Measurements from ENCODE around the gene DNAH3. TPM values are rescaled to one million over a fixed set of nuclear protein-coding genes. Genes with fewer than 3 reads are reported as not detected.
"Not testable (repeated sequence)": the region's sequence is repeated elsewhere in the genome, so short reads cannot be mapped to it uniquely, and the experiment has no call there.

The DNAH3 gene
- total RNA-seq, 1 donor from 2014 or later: 0.02 TPM

DNA sequence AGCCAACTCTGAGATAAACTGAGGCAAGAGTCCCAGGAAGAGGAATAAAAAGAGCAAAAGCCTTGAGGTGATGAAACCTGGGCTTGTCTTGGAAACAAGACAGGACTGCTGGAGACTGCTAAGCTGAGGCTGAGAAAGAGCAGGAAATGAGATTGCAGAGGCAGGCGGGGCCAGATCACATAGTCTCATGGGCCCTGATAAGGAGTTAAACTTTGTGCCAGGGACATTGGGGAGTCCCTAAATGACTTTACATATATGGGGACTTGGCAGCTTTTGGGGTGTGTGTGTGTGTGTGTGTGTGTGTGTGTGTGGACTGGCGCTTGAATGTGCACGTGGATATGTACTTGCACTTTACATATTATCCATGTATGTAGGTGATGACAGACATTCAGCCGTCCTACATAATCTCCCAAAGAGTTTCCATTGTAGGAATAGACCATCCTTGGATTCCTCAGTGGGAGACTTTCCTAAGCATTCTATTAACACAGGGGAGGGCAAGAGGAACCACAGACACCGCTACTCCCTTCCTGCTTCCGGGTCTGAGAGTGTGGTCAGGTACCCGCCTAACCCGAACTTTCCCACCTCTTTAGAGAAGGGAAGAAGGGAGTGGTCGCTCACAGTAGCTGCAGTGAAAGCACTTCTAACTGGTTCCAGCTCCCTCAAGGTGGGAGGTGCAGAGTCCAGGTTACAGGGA, 127.0 kb downstream of the DNAH3 start:
- intact Hi-C loops (cut with micrococcal nuclease): no loop called here

DNA sequence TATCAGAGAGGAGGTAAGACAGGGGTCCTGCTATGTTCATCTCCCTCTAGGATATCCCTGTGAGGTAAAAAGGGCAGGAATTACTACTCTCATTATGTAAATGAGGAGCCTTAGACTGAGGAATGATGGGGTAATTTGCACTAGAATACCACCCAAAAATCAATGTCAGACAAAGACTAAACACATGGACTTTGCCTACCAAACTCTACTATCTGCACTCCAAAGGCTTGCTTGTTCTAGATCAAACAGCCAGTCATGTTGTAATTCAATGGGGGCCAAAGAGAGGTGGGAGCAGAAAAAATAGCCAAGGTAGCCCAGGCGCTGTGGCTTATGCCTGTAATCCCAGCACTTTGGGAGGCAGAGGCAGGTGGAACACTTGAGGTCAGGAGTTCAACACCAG, 129.3 kb downstream of the DNAH3 start:
- intact Hi-C loops (cut with micrococcal nuclease): no loop called here

DNA sequence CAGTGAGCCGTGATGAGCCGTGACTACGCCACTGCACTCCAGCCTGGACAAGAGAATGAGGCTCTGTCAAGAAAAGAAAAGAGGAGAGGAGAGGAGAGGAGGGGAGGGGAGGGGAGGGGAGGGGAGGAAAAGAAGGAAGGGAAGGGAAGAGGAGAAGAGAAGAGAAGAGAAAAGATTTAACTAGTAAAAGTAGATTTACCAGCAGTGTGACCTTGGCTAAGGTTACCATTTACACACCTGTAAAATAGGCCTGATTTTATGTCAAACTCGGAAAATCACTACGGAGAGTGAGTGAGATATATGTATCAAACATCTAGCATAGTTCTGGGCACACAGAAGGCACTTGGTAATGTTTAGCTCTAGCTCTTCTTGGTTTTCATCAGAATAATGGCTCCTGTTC, 140.8 kb downstream of the DNAH3 start:
- intact Hi-C loops (cut with micrococcal nuclease): no loop called here

DNA sequence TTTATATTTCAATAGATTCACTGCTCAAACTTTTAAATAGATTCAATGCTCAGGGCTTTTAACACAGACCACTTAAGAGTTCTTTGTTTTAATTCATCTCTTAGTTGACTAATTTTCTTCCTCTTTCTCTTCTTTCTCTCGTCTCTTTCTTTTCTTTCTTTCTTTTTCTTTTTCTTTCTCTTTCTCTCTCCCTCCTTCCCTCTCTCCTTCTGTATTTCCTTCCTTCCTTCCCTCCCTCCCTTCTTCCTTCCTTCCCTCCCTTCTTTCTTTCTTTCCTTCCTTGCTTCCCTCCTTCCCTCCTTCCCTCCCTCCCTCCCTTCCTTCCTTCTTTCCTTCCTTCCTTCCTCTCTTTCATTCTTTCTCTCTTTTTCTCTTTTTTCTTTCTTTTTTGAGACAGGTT, 145.6 kb downstream of the DNAH3 start:
- intact Hi-C loops (cut with micrococcal nuclease): no loop called here

DNA sequence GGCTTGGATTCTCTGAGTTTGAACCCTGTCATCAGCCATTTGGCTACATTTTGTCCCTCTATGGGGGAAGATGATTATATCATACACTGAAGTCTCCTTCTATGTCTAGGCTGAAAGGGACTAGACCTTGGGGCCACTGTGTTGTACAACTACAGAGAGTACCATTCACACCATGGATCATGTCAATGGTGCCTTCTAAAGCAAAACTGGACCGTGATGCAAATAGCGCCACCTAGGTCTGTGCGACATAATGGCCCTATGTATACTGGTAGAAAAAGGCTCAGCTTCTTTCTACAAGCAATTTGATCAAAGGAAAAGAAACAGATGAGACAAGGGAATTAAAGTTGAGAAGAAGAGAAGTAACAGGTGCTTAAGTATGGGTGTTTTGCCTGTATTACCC, 149.4 kb downstream of the DNAH3 start:
- intact Hi-C loops (cut with micrococcal nuclease): loop anchor here (1.0 kb wide), 1 partner anchor 151 kb away; no protein-coding TSS in a partner anchor

DNA sequence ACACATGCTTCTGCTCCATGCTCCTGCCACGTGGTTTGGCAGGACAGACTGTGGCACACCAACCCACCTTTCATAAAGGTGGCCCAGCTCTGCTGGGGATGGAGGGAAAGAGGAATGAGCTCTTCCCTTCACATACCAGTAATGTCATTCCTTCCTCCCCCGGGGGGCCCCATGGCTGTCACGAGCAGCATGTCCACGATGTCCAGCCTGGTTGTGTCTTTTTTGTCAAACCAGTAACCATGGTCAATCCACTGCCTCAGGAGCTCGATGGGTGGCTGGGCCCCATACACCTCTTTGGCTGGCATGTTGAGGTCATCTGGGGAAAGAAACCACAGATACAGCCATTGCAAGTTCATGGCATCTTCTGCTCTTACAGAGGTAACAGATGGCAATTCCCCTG, 153.5 kb downstream of the DNAH3 start:
- intact Hi-C loops (cut with micrococcal nuclease): no loop called here

DNA sequence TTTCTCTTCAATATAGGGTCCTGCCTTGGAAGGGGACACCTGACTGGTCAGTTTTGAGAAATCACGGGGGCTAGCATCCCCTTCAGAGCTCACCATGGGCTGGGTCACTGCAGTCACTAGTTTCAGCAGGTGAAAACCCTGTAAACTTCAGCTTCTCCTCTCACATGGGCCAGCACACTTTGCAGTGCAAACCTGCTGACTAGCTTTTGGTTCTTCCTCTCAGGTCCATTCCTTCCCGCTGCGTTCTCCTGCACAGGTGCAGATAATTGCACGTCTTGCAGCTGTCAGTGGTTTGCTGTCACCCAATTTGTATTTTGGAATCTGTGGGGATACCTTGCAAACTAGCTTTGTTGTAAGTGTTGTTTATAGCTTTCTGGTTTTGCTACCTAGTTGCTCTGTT, 154.9 kb downstream of the DNAH3 start:
- intact Hi-C loops (cut with micrococcal nuclease): no loop called here

DNA sequence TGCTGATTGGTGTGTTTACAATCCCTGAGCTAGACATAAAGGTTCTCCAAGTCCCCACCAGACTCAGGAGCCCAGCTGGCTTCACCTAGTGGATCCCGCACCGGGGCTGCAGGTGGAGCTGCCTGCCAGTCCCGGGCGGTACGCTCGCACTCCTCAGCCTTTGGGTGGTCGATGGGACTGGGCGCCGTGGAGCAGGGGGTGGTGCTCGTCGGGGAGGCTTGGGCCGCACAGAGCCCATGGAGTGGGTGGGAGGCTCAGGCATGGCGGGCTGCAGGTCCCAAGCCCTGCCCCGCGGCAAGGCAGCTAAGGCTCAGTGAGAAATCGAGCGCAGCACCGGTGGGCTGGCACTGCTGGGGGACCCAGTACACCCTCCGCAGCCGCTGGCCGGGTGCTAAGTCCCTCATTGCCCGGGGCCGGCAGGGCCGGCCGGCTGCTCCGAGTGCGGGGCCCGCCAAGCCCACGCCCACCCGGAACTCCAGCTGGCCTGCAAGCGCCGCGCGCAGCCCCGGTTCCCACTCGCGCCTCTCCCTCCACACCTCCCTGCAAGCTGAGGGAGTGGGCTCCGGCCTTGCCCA, 161.1 kb downstream of the DNAH3 start:
- intact Hi-C loops (cut with micrococcal nuclease): not testable (repeated sequence)

DNA sequence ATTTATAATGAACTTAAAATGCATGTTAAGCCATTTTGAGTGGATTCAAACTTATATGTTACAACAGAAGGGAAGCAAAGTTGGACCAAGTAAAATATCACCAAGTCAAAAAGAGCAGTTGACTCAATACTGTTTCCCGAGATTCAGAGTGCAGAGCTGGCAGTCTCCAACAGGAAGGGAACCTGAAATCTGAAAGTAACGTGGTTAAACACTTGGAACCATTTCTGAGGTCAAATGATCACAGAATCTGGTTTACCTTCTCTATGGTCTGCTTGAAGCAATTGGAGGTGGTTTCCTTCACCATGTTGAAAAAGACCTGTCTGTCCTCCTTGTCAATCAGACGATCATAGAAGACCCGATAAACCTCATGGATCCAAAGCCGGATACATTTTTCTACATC, 163.6 kb downstream of the DNAH3 start:
- intact Hi-C loops (cut with micrococcal nuclease): no loop called here

DNA sequence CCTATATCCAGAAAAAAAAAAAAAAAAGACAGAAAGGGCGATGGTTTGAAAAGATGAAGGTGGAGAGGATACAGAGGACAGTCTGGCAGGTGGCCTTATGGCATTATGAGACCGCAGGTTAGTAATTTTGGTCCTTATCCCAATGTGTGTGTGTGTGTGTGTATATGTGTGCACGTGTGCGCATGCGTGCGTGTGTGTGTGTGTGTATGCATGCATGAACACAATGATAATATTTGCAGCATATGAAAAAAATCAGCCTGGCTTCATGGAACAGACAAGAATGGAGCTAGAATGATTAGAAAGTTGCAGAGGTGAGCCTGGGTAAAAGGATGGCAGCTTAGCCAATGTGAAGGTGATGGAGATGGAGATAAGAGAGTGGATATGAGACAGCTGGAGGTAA, 166.6 kb downstream of the DNAH3 start:
- intact Hi-C loops (cut with micrococcal nuclease): no loop called here

DNA sequence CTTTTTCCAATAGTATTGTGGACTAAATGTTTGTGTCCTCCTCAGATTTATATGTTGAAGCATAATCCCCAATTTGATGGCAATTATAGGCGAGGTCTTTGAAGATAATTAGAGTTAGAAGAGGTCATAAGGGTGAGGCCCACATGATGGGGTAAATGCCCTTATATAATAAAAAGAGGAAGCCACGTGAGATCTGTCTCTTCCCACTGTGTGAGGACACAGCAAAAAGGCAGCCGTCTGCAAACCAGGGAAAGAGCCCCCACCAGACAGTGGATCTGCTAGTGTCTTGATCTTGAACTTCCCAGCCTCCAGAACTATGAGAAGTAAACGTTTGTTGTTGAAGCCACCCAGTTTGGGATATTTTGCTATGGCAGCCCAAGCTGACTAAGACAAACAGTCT, 174.1 kb downstream of the DNAH3 start:
- intact Hi-C loops (cut with micrococcal nuclease): no loop called here

DNA sequence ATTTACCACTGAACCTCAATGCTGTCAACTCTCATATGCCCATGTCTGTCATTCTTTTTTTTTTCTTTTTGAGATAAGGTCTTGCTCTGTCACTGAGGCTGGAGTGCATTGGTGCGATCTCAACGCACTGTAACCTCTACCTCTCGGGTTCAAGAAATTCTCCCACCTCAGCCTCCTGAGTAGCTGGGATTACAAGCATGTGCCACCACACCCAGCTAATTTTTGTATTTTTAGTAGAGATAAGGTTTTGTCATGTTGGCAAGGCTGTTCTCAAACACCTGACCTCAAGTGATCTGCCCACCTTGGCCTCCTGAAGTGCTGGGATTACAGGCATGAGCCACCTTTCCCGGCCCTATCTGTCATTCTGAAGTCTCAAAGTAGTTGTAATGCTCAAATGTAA, 177.4 kb downstream of the DNAH3 start:
- intact Hi-C loops (cut with micrococcal nuclease): not testable (repeated sequence)

DNA sequence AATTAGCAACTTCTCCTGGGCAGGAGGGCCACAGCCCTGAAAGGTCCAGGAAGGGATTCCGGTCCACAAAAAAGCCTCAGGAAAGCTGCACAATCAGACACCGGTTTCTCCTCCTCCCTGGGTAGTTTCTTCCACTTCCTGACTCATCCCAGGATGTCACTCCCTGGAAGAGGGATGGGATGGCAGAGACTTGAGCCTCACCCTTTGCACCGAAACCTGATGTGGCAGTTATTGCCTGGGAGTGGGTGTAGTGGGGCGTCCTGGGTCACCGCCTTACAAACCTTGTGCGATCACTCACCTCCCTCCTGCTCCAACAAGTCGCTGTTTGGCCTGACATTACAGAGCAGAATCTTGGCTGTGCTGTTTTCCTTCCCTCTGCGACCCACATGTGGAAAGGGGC, 179.2 kb downstream of the DNAH3 start:
- intact Hi-C loops (cut with micrococcal nuclease): no loop called here

DNA sequence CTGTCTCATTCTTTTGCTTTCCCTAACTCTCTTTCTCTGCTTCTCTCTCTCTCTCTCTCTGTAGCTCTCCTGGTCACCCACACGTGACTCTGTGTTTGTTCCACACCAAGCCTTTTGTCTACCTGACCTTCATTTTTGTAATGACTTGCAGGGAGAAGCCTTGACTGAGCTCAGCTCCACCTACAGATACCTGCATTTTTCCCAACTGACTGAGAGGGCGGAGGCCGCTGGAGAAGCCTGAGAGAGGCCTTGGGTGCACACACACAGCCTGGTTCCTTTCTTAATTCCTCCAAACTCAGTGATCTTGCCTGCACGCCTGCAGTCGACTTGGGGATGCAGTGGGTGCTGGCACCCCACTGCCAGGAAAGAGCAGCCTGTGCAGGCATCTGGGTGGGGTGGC, 181.3 kb downstream of the DNAH3 start:
- intact Hi-C loops (cut with micrococcal nuclease): no loop called here

DNA sequence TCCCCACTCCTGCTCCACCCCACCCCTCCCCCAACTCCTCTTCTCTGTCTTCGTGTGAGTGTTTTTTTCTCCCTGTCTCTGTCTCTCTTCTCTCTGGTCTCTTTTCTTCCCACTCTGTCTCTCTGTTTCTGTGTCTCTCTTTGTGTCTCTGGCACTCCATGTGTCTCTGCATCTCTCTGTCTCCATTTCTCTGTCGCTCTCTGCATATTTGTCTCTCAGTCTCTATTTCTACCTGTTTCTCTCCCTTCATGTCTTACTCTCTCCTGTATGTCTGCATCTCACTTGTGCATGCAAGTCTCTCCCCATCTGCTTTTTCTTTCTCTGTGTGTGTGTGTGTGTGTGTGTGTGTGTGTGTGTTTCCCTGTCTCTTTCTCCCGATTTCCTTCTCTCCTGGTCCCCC, 181.9 kb downstream of the DNAH3 start:
- intact Hi-C loops (cut with micrococcal nuclease): no loop called here

DNA sequence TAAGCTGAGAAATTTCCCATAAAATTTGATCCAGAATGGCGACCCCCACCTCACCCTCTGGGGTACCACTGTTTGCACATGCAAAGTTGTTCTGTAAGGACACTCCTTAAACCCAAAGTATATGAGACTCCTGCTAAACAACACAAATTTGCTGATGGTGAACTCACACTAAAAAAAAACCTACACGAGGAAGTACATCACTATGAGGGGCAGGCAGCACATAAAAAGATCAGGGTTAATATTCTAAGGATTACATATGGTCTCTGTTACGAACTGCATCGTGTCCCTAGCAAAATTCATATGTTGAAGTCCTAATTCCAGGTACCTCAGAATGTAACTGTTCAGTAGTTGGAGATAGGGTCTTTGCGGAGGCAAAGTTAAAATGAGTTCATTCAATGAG, 189.7 kb downstream of the DNAH3 start:
- intact Hi-C loops (cut with micrococcal nuclease): no loop called here

DNA sequence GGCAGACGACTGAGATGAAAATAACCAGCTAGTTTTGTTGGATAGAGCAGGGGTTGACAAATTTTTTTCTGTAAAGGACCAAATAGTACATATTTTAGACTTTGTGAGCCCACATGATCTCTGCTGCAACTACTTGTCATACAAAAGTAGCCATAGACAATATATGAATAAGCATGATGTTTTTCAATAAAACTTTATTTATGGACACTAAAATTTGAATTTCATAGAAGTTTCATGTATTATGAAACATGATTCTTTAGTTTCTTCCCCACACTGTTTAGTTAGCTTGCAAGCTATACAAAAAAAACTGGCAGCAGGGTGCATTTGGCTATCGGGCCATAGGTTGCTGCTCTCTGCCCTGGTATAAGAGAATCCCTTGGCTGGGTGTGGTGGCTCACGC, 193.5 kb downstream of the DNAH3 start:
- intact Hi-C loops (cut with micrococcal nuclease): no loop called here

DNA sequence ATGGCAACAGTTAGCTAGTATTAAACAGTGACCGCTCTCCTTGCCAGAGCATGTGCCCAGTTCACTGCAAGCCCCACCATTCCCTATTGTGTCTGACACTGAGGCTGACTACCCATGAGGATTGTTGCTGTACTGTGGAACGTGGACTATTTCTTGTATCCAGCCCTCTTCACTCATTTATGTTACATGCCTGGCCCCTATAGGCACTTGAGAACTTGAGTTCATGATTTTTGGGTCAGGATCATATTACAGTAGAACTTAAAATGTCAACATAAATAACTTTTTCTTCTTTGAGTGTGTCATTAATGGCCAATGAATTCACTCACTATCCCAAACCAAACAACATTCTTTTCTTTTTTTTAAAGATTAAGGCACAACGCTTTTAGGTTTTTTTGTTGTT, 194.3 kb downstream of the DNAH3 start:
- intact Hi-C loops (cut with micrococcal nuclease): no loop called here

DNA sequence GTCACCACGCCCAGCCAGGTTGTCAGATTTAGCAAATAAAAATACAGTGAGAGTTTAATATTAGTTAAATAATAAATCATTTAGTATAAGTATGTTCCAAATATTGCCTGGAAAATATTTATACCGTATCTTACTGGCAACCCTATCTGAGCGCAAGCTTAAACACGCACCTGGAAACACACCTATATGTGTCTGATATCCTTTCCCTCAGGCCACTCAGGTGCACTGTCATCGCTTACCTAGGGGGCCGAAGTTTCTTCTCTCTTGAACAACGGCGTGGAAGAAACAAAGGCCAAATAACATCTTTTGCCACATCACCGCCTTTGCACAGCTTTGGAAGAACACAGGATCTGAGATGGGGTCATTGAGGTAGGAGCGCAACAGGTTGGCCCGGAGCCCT, 196.1 kb downstream of the DNAH3 start:
- intact Hi-C loops (cut with micrococcal nuclease): no loop called here

DNA sequence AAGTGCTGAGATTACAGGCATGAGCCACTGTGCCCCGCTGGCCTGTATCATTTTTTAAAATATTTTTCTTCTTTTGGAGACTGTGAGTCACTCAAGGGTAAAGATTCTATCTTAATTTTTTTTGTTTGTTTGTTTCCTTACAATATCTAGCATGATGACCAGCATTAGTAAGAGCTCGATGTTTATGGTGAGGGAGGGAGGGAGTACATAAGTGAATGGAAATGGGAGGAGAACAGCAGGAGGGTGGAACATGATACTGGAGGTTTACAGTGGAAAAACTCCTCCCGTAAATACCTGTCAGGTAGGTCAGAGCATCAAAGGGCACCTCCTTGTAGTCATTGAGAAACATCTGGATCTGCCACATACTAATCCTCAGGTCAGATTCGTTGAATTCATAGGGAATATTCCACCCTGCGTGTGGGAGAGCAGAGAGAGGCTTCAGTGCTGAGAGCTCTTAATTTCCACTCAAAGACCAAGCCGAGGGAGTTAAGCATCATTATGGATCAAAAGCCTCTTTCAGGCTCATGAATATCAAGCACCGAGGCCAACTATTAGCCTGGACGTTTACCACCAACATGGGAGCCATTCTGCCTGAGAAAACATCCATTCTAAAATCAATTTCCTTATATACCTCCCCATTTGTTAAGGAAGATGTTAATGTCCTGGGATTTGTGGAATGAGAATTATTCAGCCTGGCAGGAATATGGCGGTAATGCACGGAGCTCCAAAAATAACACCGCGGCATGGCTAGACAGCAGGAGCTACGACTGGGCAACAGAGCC, 198.3 kb downstream of the DNAH3 start:
- intact Hi-C loops (cut with micrococcal nuclease): no loop called here

DNA sequence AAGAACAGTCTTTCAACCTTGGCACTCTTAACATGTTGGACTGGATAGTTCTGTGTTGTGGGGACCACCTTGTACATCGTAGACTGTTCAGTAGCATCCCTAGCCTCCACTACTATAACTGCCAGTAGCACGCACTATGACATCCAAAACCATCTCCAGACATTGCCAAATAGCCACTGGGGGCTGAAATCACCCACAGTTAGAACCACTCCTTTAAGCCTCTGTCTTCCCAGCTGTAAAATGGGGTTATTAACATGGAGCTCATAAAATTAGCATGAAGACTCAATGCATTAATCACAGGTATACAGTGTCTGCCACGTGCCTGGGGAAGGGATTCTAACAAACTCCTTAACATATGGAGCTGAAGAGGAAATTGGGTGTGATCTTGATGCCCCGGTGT, 200.4 kb downstream of the DNAH3 start:
- intact Hi-C loops (cut with micrococcal nuclease): no loop called here

DNA sequence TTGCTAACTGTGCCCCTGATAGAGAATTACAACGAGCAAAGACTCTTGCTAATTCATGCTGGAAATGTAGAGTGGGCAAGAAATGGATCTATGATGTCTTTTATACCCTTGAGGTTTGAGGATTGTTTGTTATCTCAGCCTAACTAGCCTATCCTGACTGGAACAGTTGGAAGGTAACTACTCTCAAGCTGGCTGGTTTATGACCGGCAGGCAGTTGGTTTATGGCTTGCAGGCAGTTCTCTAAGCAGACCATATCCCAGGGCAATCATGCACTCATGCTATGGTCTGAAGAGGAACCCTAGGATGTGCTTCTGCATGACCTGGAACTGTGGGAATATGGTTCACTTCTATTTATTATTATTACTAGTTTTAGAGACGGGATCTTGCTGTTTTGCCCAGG, 201.0 kb downstream of the DNAH3 start:
- intact Hi-C loops (cut with micrococcal nuclease): no loop called here

DNA sequence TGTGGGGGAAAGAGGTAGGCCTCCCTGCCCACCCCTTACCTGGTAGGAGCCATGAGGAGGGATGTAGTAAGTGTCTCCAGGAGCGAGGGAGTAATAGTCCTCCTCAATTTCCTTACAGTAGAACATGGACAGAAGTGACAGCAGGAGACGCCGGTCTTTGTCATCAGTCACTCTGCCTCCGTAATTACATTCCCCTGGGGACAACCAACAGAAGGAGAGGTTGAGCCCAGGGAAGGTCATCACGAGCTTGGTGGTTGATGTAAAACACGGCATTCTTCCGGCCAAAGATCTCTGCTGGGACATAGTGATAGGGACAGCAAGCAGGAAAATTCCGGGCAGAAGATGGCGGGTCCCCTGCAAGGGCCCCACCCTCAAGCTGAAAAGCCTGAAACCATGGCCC, 202.2 kb downstream of the DNAH3 start:
- intact Hi-C loops (cut with micrococcal nuclease): no loop called here

All from T-helper 2 cell treated with Interferon-gamma antibody and Interleukin-4, amounts not matched to agents 100 ng/mL and 5 ng/mL, for 36 hours (primary cell).